ENCODE measurements around the gene MVD.

MVD gene

DNA sequence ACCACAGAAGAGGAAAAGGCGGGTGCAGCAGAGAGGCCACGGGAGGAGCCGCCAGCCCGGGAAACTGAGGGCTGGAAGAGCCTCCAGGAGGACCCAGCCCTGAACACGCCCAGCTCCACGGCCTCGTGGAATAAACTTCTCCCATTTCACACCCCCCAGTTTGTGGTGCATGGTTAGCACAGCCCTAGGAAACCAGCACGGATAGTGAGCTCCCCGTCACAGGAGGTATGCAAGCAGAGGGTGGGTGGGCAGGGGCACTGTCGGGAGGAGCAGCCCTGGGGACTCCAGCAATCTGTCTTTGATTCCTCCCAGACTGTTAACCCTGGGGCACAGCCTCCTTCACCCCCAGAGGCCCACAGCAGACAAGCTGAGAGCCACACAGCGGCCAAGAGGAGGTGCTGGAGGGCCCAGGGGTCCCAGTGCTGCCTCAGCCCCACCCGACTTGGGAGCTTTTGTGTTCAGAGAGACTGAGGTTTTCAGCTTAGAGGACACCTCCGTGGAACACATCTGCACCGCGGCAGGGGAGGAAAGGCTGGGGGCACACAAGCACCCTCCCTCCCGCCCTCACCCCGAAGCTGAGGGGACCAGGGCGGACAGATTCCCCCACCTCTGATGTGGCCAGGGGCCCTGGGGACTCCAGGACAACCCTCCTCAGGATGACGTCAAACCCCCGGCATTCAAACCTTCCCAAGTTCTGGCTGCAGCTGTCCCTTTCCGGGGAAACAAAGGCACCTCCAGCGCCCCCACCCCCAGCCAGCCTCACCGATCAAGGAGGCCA, 26.2 kb downstream of the MVD start:
- Histone ChIP-seq H3K27ac (ENCODE audit: low read depth, low read length) (no peak overlapping the region), H3K9ac (ENCODE audit: low read length) (no peak overlapping the region), H3K9me2 (replicated peaks; ENCODE audit: insufficient read depth, low read length) (no peaks in the 10 kb centered on the region), H4K20me1 (ENCODE audit: low read depth, low read length) (no peaks in the 10 kb centered on the region), H2AFZ (ENCODE audit: low read depth, low read length, severe bottlenecking) (no peak overlapping the region), H3K9me3 (ENCODE audit: insufficient read depth, low read length) (peaks cover 14% of the 10 kb centered on the region; the same call in 1 of the 2 replicates), H3K79me2 (ENCODE audit: insufficient read depth, low read length) (no peaks in the 10 kb centered on the region), H3K4me2 (ENCODE audit: low read depth, low read length, poor library complexity, severe bottlenecking) (no peak overlapping the region), H3F3A (ENCODE audit: insufficient read depth) (peaks cover 25% of the 10 kb centered on the region), H3K36me3 (ENCODE audit: low read length) (no peaks in the 10 kb centered on the region), H3K4me3 (ENCODE audit: insufficient read depth, low read length, poor library complexity, severe bottlenecking) (no peak overlapping the region), H3K27me3 (ENCODE audit: low read length) (no peaks in the 10 kb centered on the region)
- TF ChIP-seq EZH2phosphoT487 (conservative IDR thresholded peaks at IDR 0.05; ENCODE audit: low read length), result no peak
- TF ChIP-seq, protein P1, sequence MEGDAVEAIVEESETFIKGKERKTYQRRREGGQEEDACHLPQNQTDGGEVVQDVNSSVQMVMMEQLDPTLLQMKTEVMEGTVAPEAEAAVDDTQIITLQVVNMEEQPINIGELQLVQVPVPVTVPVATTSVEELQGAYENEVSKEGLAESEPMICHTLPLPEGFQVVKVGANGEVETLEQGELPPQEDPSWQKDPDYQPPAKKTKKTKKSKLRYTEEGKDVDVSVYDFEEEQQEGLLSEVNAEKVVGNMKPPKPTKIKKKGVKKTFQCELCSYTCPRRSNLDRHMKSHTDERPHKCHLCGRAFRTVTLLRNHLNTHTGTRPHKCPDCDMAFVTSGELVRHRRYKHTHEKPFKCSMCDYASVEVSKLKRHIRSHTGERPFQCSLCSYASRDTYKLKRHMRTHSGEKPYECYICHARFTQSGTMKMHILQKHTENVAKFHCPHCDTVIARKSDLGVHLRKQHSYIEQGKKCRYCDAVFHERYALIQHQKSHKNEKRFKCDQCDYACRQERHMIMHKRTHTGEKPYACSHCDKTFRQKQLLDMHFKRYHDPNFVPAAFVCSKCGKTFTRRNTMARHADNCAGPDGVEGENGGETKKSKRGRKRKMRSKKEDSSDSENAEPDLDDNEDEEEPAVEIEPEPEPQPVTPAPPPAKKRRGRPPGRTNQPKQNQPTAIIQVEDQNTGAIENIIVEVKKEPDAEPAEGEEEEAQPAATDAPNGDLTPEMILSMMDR (IDR thresholded peaks at IDR 0.05; ENCODE audit: insufficient read depth, low read length, poor library complexity, severe bottlenecking), result no peak

DNA sequence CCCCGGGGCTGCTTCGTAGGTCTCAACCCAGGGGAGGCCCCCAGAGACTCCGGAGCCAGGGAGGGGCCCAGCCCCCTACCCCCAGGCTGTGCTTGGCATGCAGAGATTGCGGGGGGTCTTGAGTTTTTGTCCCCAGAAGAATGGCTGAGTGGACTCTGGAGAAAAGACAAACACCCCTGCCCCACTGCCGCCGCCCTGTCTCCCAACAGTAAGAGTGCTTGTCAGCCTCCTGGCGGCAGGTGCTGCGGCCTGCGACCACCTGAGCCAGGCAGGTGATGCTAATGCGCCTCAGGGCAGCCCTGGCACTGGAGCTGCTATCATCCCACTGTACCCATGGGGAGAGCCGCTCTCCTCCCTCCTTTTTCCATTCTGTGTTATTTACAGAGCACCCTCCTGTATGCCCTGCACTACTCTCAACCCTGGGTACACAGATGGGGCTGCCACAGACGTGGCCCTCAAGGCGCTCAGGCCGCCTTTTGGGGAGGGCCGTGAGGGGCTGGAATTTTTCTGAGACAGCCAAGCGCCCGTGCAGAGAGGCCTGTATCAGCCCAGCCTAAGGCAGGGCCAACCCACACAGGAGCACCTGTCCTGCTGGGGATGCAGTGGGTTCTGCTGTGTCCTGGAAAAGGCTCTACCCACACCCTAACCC, 27.1 kb downstream of the MVD start:
- TF ChIP-seq, protein P1 (IDR thresholded peaks at IDR 0.05; ENCODE audit: insufficient read depth, low read length, poor library complexity, severe bottlenecking), result no peak
- TF ChIP-seq EZH2phosphoT487 (conservative IDR thresholded peaks at IDR 0.05; ENCODE audit: low read length), result no peak
- Histone ChIP-seq H3K9me3 (ENCODE audit: insufficient read depth, low read length) (peaks cover 14% of the 10 kb centered on the region; the same call in 1 of the 2 replicates), H3K9ac (ENCODE audit: low read length) (no peak overlapping the region), H2AFZ (ENCODE audit: low read depth, low read length, severe bottlenecking) (no peak overlapping the region), H4K20me1 (ENCODE audit: low read depth, low read length) (no peaks in the 10 kb centered on the region), H3F3A (ENCODE audit: insufficient read depth) (peaks cover 25% of the 10 kb centered on the region), H3K4me2 (ENCODE audit: low read depth, low read length, poor library complexity, severe bottlenecking) (no peak overlapping the region), H3K27ac (ENCODE audit: low read depth, low read length) (no peak overlapping the region), H3K4me3 (ENCODE audit: insufficient read depth, low read length, poor library complexity, severe bottlenecking) (no peak overlapping the region), H3K36me3 (ENCODE audit: low read length) (no peaks in the 10 kb centered on the region), H3K9me2 (replicated peaks; ENCODE audit: insufficient read depth, low read length) (no peaks in the 10 kb centered on the region), H3K79me2 (ENCODE audit: insufficient read depth, low read length) (no peaks in the 10 kb centered on the region), H3K27me3 (ENCODE audit: low read length) (no peaks in the 10 kb centered on the region)

DNA sequence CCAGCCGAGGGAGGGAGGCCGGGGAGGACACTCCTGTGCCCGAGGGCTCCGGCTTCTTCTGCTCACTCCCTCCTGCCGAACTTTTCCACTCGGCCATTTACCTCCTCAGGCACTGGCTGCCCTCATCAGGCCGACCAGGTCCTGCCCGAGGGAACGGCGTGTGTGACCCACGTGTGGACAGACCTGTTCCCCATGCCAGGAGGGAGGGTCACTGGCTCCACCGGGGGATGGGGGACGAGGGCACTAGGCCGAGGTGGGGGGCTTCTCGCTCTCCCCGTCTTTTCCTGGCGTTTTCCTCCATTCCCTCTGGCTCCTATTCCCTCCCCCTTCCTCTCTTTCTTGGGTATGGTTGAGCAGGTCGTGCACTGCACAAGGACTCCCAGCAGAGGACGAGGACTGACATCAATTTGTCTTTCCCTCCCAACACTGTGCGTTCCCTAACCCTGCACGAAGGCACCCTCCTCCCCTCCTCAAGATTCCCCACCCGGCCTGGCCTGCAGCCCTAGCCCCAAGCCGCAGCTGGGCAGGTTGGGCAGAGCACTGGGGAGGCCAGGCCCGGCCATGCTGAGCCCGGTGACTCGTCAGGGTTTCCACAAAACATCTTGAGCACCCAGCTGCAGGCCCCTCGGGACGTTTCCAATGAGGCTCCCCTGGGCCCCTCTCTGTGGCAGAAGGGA, 27.8 kb downstream of the MVD start:
- H3F3A ChIP-seq (ENCODE audit: insufficient read depth), result peaks cover 25% of the 10 kb centered on the region
- no peak for TF ChIP-seq EZH2phosphoT487 (conservative IDR thresholded peaks at IDR 0.05; ENCODE audit: low read length)
- TF ChIP-seq, protein P1 (IDR thresholded peaks at IDR 0.05; ENCODE audit: insufficient read depth, low read length, poor library complexity, severe bottlenecking), result no peak
- H3K4me2 ChIP-seq (ENCODE audit: low read depth, low read length, poor library complexity, severe bottlenecking), result peak overlapping the region; percentile 47
- H3K27ac ChIP-seq (ENCODE audit: low read depth, low read length), result no peak overlapping the region; the same call in 1 of the 2 replicates
- H3K79me2 ChIP-seq (ENCODE audit: insufficient read depth, low read length), result no peaks in the 10 kb centered on the region
- H3K4me3 ChIP-seq (ENCODE audit: insufficient read depth, low read length, poor library complexity, severe bottlenecking), result no peak overlapping the region
- H3K27me3 ChIP-seq (ENCODE audit: low read length), result no peaks in the 10 kb centered on the region
- peaks cover 14% of the 10 kb centered on the region; the same call in 1 of the 2 replicates for H3K9me3 ChIP-seq (ENCODE audit: insufficient read depth, low read length)
- no peaks in the 10 kb centered on the region for H4K20me1 ChIP-seq (ENCODE audit: low read depth, low read length)
- no peaks in the 10 kb centered on the region for H3K9me2 ChIP-seq (replicated peaks; ENCODE audit: insufficient read depth, low read length)
- no peak overlapping the region for H3K9ac ChIP-seq (ENCODE audit: low read length)
- no peak overlapping the region for H2AFZ ChIP-seq (ENCODE audit: low read depth, low read length, severe bottlenecking)
- H3K36me3 ChIP-seq (ENCODE audit: low read length), result no peaks in the 10 kb centered on the region

Measured in SU-DHL-6 (cell line).